Skeletal muscle satellite cell (primary cell): ENCODE data around the gene RABGAP1L.
"Not testable (repeated sequence)": the region's sequence is repeated elsewhere in the genome, so short reads cannot be mapped to it uniquely, and the experiment has no call there.

ENCODE experiments used
- H3K27me3 ChIP-seq: 2 replicates; pipeline ENCODE4 v1.7.0; 2013; ENCODE audit warnings: low read length; ENCODE audit not compliant: control insufficient read depth, insufficient read depth
- H3K36me3 ChIP-seq: 2 replicates; pipeline ENCODE4 v1.7.0; 2013; ENCODE audit warnings: mild to moderate bottlenecking, control low read depth, low read length; ENCODE audit not compliant: insufficient read depth
- H3K4me1 ChIP-seq: 2 replicates; pipeline ENCODE4 v1.7.0; 2013; ENCODE audit warnings: low read length; ENCODE audit not compliant: control insufficient read depth, insufficient read depth
- H3K4me2 ChIP-seq: 2 replicates; pipeline ENCODE4 v1.7.0; 2013; ENCODE audit warnings: mild to moderate bottlenecking, low read length
- H3K4me3 ChIP-seq: 2 replicates; pipeline ENCODE4 v1.7.0; 2013; ENCODE audit warnings: low read length
- H3K9ac ChIP-seq: 2 replicates; pipeline ENCODE4 v1.7.0; 2013; ENCODE audit warnings: mild to moderate bottlenecking, low read depth, low read length, moderate library complexity
- H3K9me3 ChIP-seq: replicated peaks from 2 replicates; pipeline ENCODE4 v1.7.0; 2013; ENCODE audit warnings: mild to moderate bottlenecking, control low read depth, low read length

Gene RABGAP1L

GRCh38 chr1:174134003-174134659, 25.2 kb upstream of the RABGAP1L start:
- no peaks in the 10 kb centered on the region for H3K9me3 ChIP-seq
- no peaks in the 10 kb centered on the region for H3K36me3 ChIP-seq
- no peaks in the 10 kb centered on the region for H3K4me1 ChIP-seq
- no peak overlapping the region for H3K4me2 ChIP-seq
- H3K27me3 ChIP-seq = no peaks in the 10 kb centered on the region
- H3K9ac ChIP-seq = no peak overlapping the region
- no peak overlapping the region for H3K4me3 ChIP-seq

GRCh38 chr1:174135211-174135610, 24.1 kb upstream of the RABGAP1L start:
- no peaks in the 10 kb centered on the region for H3K27me3 ChIP-seq
- H3K36me3 ChIP-seq = no peaks in the 10 kb centered on the region
- H3K4me3 ChIP-seq = no peak overlapping the region
- H3K4me1 ChIP-seq = no peaks in the 10 kb centered on the region
- no peaks in the 10 kb centered on the region for H3K9me3 ChIP-seq
- H3K9ac ChIP-seq = no peak overlapping the region
- H3K4me2 ChIP-seq = no peak overlapping the region

- no peaks in the 10 kb centered on the region for H3K27me3 ChIP-seq
- H3K4me2 ChIP-seq = no peak overlapping the region
- no peaks in the 10 kb centered on the region for H3K9me3 ChIP-seq
- H3K36me3 ChIP-seq = no peaks in the 10 kb centered on the region
- no peaks in the 10 kb centered on the region for H3K4me1 ChIP-seq
- H3K4me3 ChIP-seq = no peak overlapping the region
- no peak overlapping the region for H3K9ac ChIP-seq
These were observed 22.6 kb upstream of the RABGAP1L start for GRCh38 chr1:174136714-174137113.

GRCh38 chr1:174142836-174143235, 16.5 kb upstream of the RABGAP1L start:
- H3K9me3 ChIP-seq = no peaks in the 10 kb centered on the region

GRCh38 chr1:174143727-174144396, 15.5 kb upstream of the RABGAP1L start:
- H3K4me3 ChIP-seq, H3K27me3 ChIP-seq: not testable (repeated sequence)

More at GRCh38 chr1:174142836-174143235, 16.5 kb upstream of the RABGAP1L start:
- Histone ChIP-seq H3K36me3 (no peaks in the 10 kb centered on the region), H3K4me3 (no peak overlapping the region), H3K4me2 (no peak overlapping the region), H3K9ac (no peak overlapping the region), H3K4me1 (no peaks in the 10 kb centered on the region), H3K27me3 (no peaks in the 10 kb centered on the region)

GRCh38 chr1:174144397-174144783, 14.9 kb upstream of the RABGAP1L start:
- H3K4me2 ChIP-seq, H3K36me3 ChIP-seq, H3K4me3 ChIP-seq, H3K9ac ChIP-seq, H3K4me1 ChIP-seq, H3K27me3 ChIP-seq, H3K9me3 ChIP-seq: not testable (repeated sequence)

More at GRCh38 chr1:174143727-174144396, 15.5 kb upstream of the RABGAP1L start:
- not testable (repeated sequence) for H3K36me3 ChIP-seq, H3K9me3 ChIP-seq, H3K9ac ChIP-seq, H3K4me2 ChIP-seq, H3K4me1 ChIP-seq

- H3K4me2 ChIP-seq = no peak overlapping the region
- H3K36me3 ChIP-seq = no peaks in the 10 kb centered on the region
- no peak overlapping the region for H3K4me3 ChIP-seq
- no peaks in the 10 kb centered on the region for H3K4me1 ChIP-seq
- no peaks in the 10 kb centered on the region for H3K27me3 ChIP-seq
- no peaks in the 10 kb centered on the region for H3K9me3 ChIP-seq
- no peak overlapping the region for H3K9ac ChIP-seq
These were observed 10.1 kb upstream of the RABGAP1L start for GRCh38 chr1:174149216-174149615.

- Histone ChIP-seq H3K4me2 (no peak overlapping the region), H3K36me3 (no peaks in the 10 kb centered on the region), H3K9ac (no peak overlapping the region), H3K9me3 (no peaks in the 10 kb centered on the region), H3K4me3 (no peak overlapping the region), H3K27me3 (no peaks in the 10 kb centered on the region), H3K4me1 (no peaks in the 10 kb centered on the region)
These were observed 8.8 kb upstream of the RABGAP1L start for GRCh38 chr1:174150499-174150898.

GRCh38 chr1:174152427-174152826, 6.9 kb upstream of the RABGAP1L start:
- no peak overlapping the region for H3K4me2 ChIP-seq
- H3K27me3 ChIP-seq = no peaks in the 10 kb centered on the region
- H3K36me3 ChIP-seq = no peaks in the 10 kb centered on the region

GRCh38 chr1:174153085-174153824, 6.1 kb upstream of the RABGAP1L start:
- Histone ChIP-seq H3K4me3 (no peak overlapping the region), H3K9me3 (no peaks in the 10 kb centered on the region), H3K4me2 (no peak overlapping the region), H3K9ac (no peak overlapping the region), H3K4me1 (no peaks in the 10 kb centered on the region), H3K27me3 (no peaks in the 10 kb centered on the region), H3K36me3 (no peaks in the 10 kb centered on the region)

More at GRCh38 chr1:174152427-174152826, 6.9 kb upstream of the RABGAP1L start:
- Histone ChIP-seq H3K4me1 (no peaks in the 10 kb centered on the region), H3K9ac (no peak overlapping the region), H3K4me3 (no peak overlapping the region), H3K9me3 (no peaks in the 10 kb centered on the region)

GRCh38 chr1:174153825-174154107, 5.6 kb upstream of the RABGAP1L start:
- Histone ChIP-seq H3K4me3 (no peak overlapping the region), H3K4me1 (no peaks in the 10 kb centered on the region), H3K9ac (no peak overlapping the region), H3K27me3 (no peaks in the 10 kb centered on the region), H3K36me3 (no peaks in the 10 kb centered on the region), H3K4me2 (no peak overlapping the region), H3K9me3 (no peaks in the 10 kb centered on the region)
